A673 (cell line): ENCODE data around the gene MEAK7. TPM values are rescaled to one million over a fixed set of nuclear protein-coding genes. Genes with fewer than 3 reads are reported as not detected.

Experiments
- BruUV-seq: library from RNA; stranded (reverse); fragments of 400-500 nt; replicated peaks from 2 replicates; lab custom pipeline; 2021; lab: Mats Ljungman, UMichigan
- CTCF ChIA-PET: fragments of 300-600 bp; sonication (Branson Sonifier 250); formaldehyde crosslinking; loops from one replicate; lab custom pipeline; 2022; ENCODE audit warnings: antibody characterized with exemption; lab: Charles Lee
- POLR2A ChIA-PET: fragments of 300-600 bp; sonication (Branson Sonifier 250); formaldehyde crosslinking; loops from one replicate; lab custom pipeline; 2022; ENCODE audit warnings: antibody characterized with exemption; ENCODE audit not compliant: low non-redundant PET; lab: Charles Lee
- DNase-seq: peaks from one replicate; pipeline ENCODE4 v3.0.0-alpha.2; 2015; ENCODE audit warnings: low spot score
- H3K27ac ChIP-seq: fragments of 200-600 bp; sonication (generic); 2 replicates; pipeline ENCODE4 v1.5.1; 2016; ENCODE audit warnings: mixed run types, low read depth, mild to moderate bottlenecking, mixed read lengths, antibody characterized with exemption, low read length; ENCODE audit not compliant: poor library complexity, severe bottlenecking
- H3K27me3 ChIP-seq: fragments of 200-600 bp; sonication (generic); replicated peaks from 2 replicates; pipeline ENCODE4 v1.6.1; 2017; ENCODE audit warnings: mixed run types, low read depth, mild to moderate bottlenecking, mixed read lengths, antibody characterized with exemption, low read length; ENCODE audit not compliant: insufficient read depth, poor library complexity
- H3K36me3 ChIP-seq: fragments of 200-600 bp; sonication (generic); 2 replicates; pipeline ENCODE4 v1.6.1; 2016; ENCODE audit warnings: mixed run types, mild to moderate bottlenecking, mixed read lengths, antibody characterized with exemption, low read length; ENCODE audit not compliant: insufficient read depth, poor library complexity, severe bottlenecking
- H3K4me1 ChIP-seq: fragments of 200-600 bp; sonication (generic); 2 replicates; pipeline ENCODE4 v1.6.1; 2017; ENCODE audit warnings: mixed run types, mild to moderate bottlenecking, mixed read lengths, antibody characterized with exemption, low read length; ENCODE audit not compliant: insufficient read depth, poor library complexity, severe bottlenecking
- H3K4me3 ChIP-seq: fragments of 200-600 bp; sonication (generic); 2 replicates; pipeline ENCODE4 v1.5.1; 2016; ENCODE audit warnings: low read depth, mixed run types, mild to moderate bottlenecking, mixed read lengths, low read length; ENCODE audit not compliant: poor library complexity, severe bottlenecking
- H3K9me3 ChIP-seq: fragments of 200-600 bp; sonication (generic); 2 replicates; pipeline ENCODE4 v1.6.1; 2016; ENCODE audit warnings: mixed run types, low read depth, mild to moderate bottlenecking, mixed read lengths, antibody characterized with exemption, low read length; ENCODE audit not compliant: poor library complexity, severe bottlenecking
- CTCF ChIP-seq: fragments of 300-800, 200-600 bp; sonication (generic); conservative IDR thresholded peaks from 2 replicates; pipeline ENCODE4 v1.5.1; 2017; ENCODE audit warnings: low read depth, mild to moderate bottlenecking, antibody characterized with exemption, low read length, moderate library complexity, mixed read lengths
- EZH2 ChIP-seq: fragments of 200-600 bp; sonication (generic); IDR thresholded peaks from 2 replicates; pipeline ENCODE4 v1.6.1; 2017; ENCODE audit warnings: borderline replicate concordance, low read depth, mild to moderate bottlenecking, mixed read lengths, antibody characterized with exemption, low read length; ENCODE audit not compliant: poor library complexity, severe bottlenecking
- intact Hi-C: fragments of 100-400 bp; cut with micrococcal nuclease; formaldehyde crosslinking; loops from one replicate; pipeline ENCODE4 v1.10.0; 2022; ENCODE audit not compliant: unreplicated experiment
- total RNA-seq: library from RNA; stranded (reverse); gene quantifications from 2 replicates; pipeline ENCODE4 v1.2.3, GENCODE V29; 2021

MEAK7 gene
- total RNA-seq, 1 experiment from 2014 or later = 11.6 TPM

GRCh38 chr16:84483882-84484565 lies 20.4 kb downstream of the MEAK7 start:
- intact Hi-C loops = loop anchor here (1.0 kb wide), 1 partner anchor 207 kb away; no protein-coding TSS in a partner anchor
- H3K9me3 ChIP-seq = no peaks in the 10 kb centered on the region
- H3K36me3 ChIP-seq = no peaks in the 10 kb centered on the region
- ChIA-PET CTCF (interaction anchor here (0.8 kb wide), 1 partner anchor 399 kb away, joined by 3 read pairs; no protein-coding TSS in a partner anchor), POLR2A (no interaction called here)
- TF ChIP-seq EZH2 = no peak
- no peak for TF ChIP-seq CTCF
- no peak for DNase-seq
- BruUV-seq = no TSS peak
- H3K4me1 ChIP-seq = no peaks in the 10 kb centered on the region
- H3K4me3 ChIP-seq = no peak overlapping the region
- H3K27ac ChIP-seq = no peak overlapping the region
- H3K27me3 ChIP-seq = no peaks in the 10 kb centered on the region

GRCh38 chr16:84482951-84483881 lies 21.2 kb downstream of the MEAK7 start:
- Histone ChIP-seq H3K27me3 (no peaks in the 10 kb centered on the region), H3K36me3 (no peaks in the 10 kb centered on the region), H3K9me3 (no peaks in the 10 kb centered on the region), H3K27ac (no peak overlapping the region), H3K4me3 (no peak overlapping the region), H3K4me1 (no peaks in the 10 kb centered on the region)
- no peak for TF ChIP-seq CTCF
- TF ChIP-seq EZH2 = no peak
- BruUV-seq = no TSS peak
- ChIA-PET CTCF (no interaction called here), POLR2A (no interaction called here)
- DNase-seq = no peak
- intact Hi-C loops = no loop called here

GRCh38 chr16:84482001-84482891 lies 22.2 kb downstream of the MEAK7 start:
- Histone ChIP-seq H3K9me3 (no peaks in the 10 kb centered on the region), H3K27me3 (no peaks in the 10 kb centered on the region), H3K27ac (no peak overlapping the region), H3K36me3 (no peaks in the 10 kb centered on the region), H3K4me3 (no peak overlapping the region), H3K4me1 (no peaks in the 10 kb centered on the region)
- TF ChIP-seq CTCF (no peak), EZH2 (no peak)
- no TSS peak for BruUV-seq
- intact Hi-C loops = no loop called here
- no peak for DNase-seq
- POLR2A ChIA-PET = no interaction called here
- CTCF ChIA-PET = no interaction called here
